K562 (cell line): ENCODE results near the gene CHIC2.

Experiments
- EHMT2 ChIP-seq: fragments of 450-650 bp; IDR thresholded peaks from 2 replicates; pipeline ENCODE4 v1.6.1; 2018; ENCODE audit warnings: antibody characterized with exemption
- EP300 ChIP-seq: IDR thresholded peaks from 2 replicates; pipeline ENCODE4 v1.6.1; 2012; ENCODE audit warnings: low read length, improper control_type of control experiment
- EZH2 ChIP-seq: IDR thresholded peaks from 2 replicates; pipeline ENCODE4 v1.6.1; 2012; ENCODE audit warnings: low read depth, mild to moderate bottlenecking, inconsistent platforms, low read length, borderline replicate concordance
- FOXK2 ChIP-seq, 2 experiments: fragments of 450-650 bp; IDR thresholded peaks in 1 of 2; conservative IDR thresholded peaks in 1 of 2; 2 replicates each; pipeline ENCODE4 v1.6.1; 2016; ENCODE audit warnings: low read depth in 2 of 2, mild to moderate bottlenecking in 1 of 2
- HCFC1 ChIP-seq: IDR thresholded peaks from 2 replicates; pipeline ENCODE4 v1.6.1; 2012; ENCODE audit warnings: low read depth, low read length, improper control_type of control experiment
- HDAC6 ChIP-seq: IDR thresholded peaks from 2 replicates; pipeline ENCODE4 v1.6.1; 2012; ENCODE audit warnings: low read depth, mild to moderate bottlenecking, control low read depth, inconsistent platforms, low read length, moderate library complexity
- NRF1 ChIP-seq, 2 experiments: fragments of 450-650 bp; IDR thresholded peaks in 1 of 2; conservative IDR thresholded peaks in 1 of 2; 2 replicates each; pipeline ENCODE4 v1.6.1; 2014; ENCODE audit warnings: mild to moderate bottlenecking in 2 of 2
- POLR2AphosphoS5 ChIP-seq: IDR thresholded peaks from 2 replicates; pipeline ENCODE4 v1.6.1; 2011; ENCODE audit warnings: mild to moderate bottlenecking, low read depth, low read length, moderate library complexity; ENCODE audit not compliant: control insufficient read depth, insufficient read depth
- SPI1 ChIP-seq: IDR thresholded peaks from 2 replicates; pipeline ENCODE4 v1.6.1; 2011; ENCODE audit warnings: low read depth, low read length, control low read depth, borderline replicate concordance
- U2AF1 ChIP-seq: fragments of 200-400 bp; formaldehyde crosslinking; optimal IDR thresholded peaks from 2 replicates; pipeline ENCODE3; 2017; ENCODE audit warnings: mild to moderate bottlenecking, low read depth, low read length, moderate library complexity
- ZNF507 ChIP-seq: conservative IDR thresholded peaks from 2 replicates; pipeline ENCODE4 v1.6.1; 2017; ENCODE audit warnings: missing genetic modification characterization, missing compliant biosample characterization
- TF ChIP-seq, protein P1 (sequence below), 3 experiments: IDR thresholded peaks in 2 of 3; conservative IDR thresholded peaks in 1 of 3; 2 replicates each; pipeline ENCODE4 v1.5.1; 2011 to 2012; ENCODE audit warnings: low read length in 3 of 3, mild to moderate bottlenecking in 3 of 3, control low read depth in 2 of 3, improper control_type of control experiment in 1 of 3, inconsistent platforms in 1 of 3, low read depth in 1 of 3, mixed read lengths in 1 of 3, moderate library complexity in 1 of 3; ENCODE audit not compliant: insufficient read depth in 2 of 3
- TF ChIP-seq, protein P2 (sequence below), 2 experiments: fragments of 450-650 bp; formaldehyde crosslinking in 1 of 2; IDR thresholded peaks; 2 replicates each; pipeline versions ENCODE4 v1.4.0 to v1.6.1; 2014 to 2020; ENCODE audit warnings: mild to moderate bottlenecking in 2 of 2, borderline replicate concordance in 1 of 2, low read depth in 1 of 2
- TF ChIP-seq, protein P3 (sequence below): sonication (generic); formaldehyde crosslinking; IDR thresholded peaks from 2 replicates; pipeline ENCODE4 v1.8.0; 2022; ENCODE audit warnings: missing genetic modification reagents, mild to moderate bottlenecking, borderline replicate concordance

DNA sequence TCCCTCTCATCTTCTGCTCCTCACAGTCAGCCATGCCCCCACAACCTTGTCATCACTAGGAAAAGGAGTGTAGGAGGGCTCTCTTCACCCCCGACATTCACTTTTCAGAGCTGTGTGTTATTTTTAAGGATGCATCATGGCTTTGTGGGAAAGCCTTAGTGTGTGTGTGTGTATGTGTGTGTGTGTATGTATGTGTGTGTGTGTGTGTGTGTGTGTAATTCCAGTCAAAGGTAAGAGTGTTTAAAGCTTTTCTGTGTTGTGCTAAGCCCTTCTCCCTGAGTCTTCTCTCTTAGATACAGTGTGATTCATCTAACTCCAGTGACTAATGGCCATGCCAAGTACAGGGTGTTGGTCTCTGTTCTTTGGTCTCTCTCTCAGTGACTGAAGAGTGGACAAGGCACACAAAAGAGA lies 76.6 kb downstream of the CHIC2 start:
- TF ChIP-seq EZH2 (no peak), SPI1 (no peak), HDAC6 (no peak), EP300 (no peak), U2AF1 (no peak), POLR2AphosphoS5 (no peak), FOXK2 (conservative IDR thresholded peaks at IDR 0.05 in 1 of 2, IDR thresholded peaks at IDR 0.05 in 1 of 2; ENCODE audit: low read depth in 2 of 2) (no peak), NRF1 (conservative IDR thresholded peaks at IDR 0.05 in 1 of 2, IDR thresholded peaks at IDR 0.05 in 1 of 2) (no peak), HCFC1 (no peak), ZNF507 (tag) (no peak), EHMT2 (no peak)
- TF ChIP-seq, protein P1, sequence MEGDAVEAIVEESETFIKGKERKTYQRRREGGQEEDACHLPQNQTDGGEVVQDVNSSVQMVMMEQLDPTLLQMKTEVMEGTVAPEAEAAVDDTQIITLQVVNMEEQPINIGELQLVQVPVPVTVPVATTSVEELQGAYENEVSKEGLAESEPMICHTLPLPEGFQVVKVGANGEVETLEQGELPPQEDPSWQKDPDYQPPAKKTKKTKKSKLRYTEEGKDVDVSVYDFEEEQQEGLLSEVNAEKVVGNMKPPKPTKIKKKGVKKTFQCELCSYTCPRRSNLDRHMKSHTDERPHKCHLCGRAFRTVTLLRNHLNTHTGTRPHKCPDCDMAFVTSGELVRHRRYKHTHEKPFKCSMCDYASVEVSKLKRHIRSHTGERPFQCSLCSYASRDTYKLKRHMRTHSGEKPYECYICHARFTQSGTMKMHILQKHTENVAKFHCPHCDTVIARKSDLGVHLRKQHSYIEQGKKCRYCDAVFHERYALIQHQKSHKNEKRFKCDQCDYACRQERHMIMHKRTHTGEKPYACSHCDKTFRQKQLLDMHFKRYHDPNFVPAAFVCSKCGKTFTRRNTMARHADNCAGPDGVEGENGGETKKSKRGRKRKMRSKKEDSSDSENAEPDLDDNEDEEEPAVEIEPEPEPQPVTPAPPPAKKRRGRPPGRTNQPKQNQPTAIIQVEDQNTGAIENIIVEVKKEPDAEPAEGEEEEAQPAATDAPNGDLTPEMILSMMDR (IDR thresholded peaks at IDR 0.05 in 2 of 3, conservative IDR thresholded peaks at IDR 0.05 in 1 of 3; ENCODE audit: insufficient read depth in 2 of 3, low read depth in 1 of 3, low read length in 3 of 3), result no peak
- TF ChIP-seq, protein P2, sequence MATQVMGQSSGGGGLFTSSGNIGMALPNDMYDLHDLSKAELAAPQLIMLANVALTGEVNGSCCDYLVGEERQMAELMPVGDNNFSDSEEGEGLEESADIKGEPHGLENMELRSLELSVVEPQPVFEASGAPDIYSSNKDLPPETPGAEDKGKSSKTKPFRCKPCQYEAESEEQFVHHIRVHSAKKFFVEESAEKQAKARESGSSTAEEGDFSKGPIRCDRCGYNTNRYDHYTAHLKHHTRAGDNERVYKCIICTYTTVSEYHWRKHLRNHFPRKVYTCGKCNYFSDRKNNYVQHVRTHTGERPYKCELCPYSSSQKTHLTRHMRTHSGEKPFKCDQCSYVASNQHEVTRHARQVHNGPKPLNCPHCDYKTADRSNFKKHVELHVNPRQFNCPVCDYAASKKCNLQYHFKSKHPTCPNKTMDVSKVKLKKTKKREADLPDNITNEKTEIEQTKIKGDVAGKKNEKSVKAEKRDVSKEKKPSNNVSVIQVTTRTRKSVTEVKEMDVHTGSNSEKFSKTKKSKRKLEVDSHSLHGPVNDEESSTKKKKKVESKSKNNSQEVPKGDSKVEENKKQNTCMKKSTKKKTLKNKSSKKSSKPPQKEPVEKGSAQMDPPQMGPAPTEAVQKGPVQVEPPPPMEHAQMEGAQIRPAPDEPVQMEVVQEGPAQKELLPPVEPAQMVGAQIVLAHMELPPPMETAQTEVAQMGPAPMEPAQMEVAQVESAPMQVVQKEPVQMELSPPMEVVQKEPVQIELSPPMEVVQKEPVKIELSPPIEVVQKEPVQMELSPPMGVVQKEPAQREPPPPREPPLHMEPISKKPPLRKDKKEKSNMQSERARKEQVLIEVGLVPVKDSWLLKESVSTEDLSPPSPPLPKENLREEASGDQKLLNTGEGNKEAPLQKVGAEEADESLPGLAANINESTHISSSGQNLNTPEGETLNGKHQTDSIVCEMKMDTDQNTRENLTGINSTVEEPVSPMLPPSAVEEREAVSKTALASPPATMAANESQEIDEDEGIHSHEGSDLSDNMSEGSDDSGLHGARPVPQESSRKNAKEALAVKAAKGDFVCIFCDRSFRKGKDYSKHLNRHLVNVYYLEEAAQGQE (IDR thresholded peaks at IDR 0.05; ENCODE audit: borderline replicate concordance), result no peak
- TF ChIP-seq, protein P2 (CRISPR knock-in tag; IDR thresholded peaks at IDR 0.05; ENCODE audit: low read depth), result no peak
- TF ChIP-seq, protein P3, sequence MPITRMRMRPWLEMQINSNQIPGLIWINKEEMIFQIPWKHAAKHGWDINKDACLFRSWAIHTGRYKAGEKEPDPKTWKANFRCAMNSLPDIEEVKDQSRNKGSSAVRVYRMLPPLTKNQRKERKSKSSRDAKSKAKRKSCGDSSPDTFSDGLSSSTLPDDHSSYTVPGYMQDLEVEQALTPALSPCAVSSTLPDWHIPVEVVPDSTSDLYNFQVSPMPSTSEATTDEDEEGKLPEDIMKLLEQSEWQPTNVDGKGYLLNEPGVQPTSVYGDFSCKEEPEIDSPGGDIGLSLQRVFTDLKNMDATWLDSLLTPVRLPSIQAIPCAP (CRISPR knock-in tag), result no peak
